Skeletal muscle satellite cell (primary cell): ENCODE measurements around the gene TMX1.
"Not testable (repeated sequence)": the region's sequence is repeated elsewhere in the genome, so short reads cannot be mapped to it uniquely, and the experiment has no call there.

Source experiments
- H3K27me3 ChIP-seq: 2 replicates; pipeline ENCODE4 v1.7.0; 2013; ENCODE audit warnings: low read length; ENCODE audit not compliant: control insufficient read depth, insufficient read depth
- H3K36me3 ChIP-seq: 2 replicates; pipeline ENCODE4 v1.7.0; 2013; ENCODE audit warnings: mild to moderate bottlenecking, control low read depth, low read length; ENCODE audit not compliant: insufficient read depth
- H3K4me1 ChIP-seq: 2 replicates; pipeline ENCODE4 v1.7.0; 2013; ENCODE audit warnings: low read length; ENCODE audit not compliant: control insufficient read depth, insufficient read depth
- H3K4me2 ChIP-seq: 2 replicates; pipeline ENCODE4 v1.7.0; 2013; ENCODE audit warnings: mild to moderate bottlenecking, low read length
- H3K4me3 ChIP-seq: 2 replicates; pipeline ENCODE4 v1.7.0; 2013; ENCODE audit warnings: low read length
- H3K9ac ChIP-seq: 2 replicates; pipeline ENCODE4 v1.7.0; 2013; ENCODE audit warnings: mild to moderate bottlenecking, low read depth, low read length, moderate library complexity
- H3K9me3 ChIP-seq: replicated peaks from 2 replicates; pipeline ENCODE4 v1.7.0; 2013; ENCODE audit warnings: mild to moderate bottlenecking, control low read depth, low read length

The TMX1 gene

DNA sequence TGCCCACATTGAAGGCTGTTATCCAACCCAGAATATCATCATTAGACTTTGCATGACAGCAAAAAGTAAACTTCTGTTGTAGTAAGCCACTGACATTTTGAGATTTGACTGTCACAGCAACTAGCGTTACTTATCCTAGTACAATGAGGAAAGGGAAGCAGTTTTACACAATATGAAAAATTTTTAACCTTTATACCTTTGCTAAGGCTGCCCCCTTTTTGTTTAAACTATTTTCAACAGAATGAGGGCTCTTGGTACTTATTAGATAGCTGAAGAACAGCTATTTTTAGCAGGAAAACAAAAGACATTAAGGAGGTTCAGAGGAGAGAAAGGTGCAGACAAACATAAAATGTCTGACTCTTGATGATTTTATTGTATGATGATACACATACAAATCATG, 23.4 kb upstream of the TMX1 start:
- no peak overlapping the region for H3K4me2 ChIP-seq
- H3K9me3 ChIP-seq = no peaks in the 10 kb centered on the region
- no peak overlapping the region for H3K9ac ChIP-seq
- no peaks in the 10 kb centered on the region for H3K4me1 ChIP-seq
- H3K27me3 ChIP-seq = no peaks in the 10 kb centered on the region
- no peak overlapping the region for H3K4me3 ChIP-seq
- H3K36me3 ChIP-seq = no peaks in the 10 kb centered on the region

DNA sequence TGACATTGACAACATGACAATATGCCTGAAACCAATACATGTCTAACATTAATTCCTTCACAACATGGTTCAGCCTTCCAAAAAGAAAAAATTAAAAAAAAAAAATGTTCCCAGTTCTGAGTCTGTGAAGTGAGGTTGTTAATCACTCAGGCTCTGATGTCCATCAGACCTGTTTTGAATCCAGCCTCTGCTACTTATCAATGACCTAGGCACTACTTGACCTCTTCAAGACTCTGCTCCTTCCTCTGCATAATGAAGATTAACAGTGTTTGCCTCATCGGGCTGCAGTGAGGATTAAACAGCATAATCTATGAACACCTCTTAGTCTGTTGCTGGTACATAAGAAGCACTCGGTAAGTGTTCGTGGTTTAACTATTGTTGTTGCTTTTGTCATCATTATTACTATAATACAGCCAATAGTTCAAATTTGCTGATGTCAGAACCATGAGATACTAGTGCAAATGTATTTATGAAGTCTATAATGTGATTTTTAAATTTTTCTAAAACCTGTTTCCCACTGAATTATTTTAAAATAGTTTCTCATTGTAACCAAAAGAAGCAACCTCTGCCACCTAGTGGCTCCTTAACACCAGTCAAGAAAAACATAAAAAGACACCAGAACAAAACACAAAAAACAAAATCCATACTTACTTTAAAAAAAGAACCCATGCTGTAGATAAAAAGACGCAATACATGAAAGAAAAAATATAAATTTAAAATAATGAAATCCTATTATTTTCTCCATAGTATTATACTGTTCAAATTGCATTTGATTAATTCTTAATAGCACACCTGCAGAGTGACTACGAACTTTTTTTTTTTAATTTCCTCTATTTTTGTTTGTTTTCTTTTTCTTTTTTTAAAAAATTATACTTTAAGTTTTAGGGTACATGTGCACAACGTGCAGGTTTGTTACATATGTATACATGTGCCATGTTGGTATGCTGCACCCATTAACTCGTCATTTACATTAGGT, 20.3 kb upstream of the TMX1 start:
- no peaks in the 10 kb centered on the region for H3K9me3 ChIP-seq
- no peak overlapping the region for H3K9ac ChIP-seq
- no peaks in the 10 kb centered on the region for H3K27me3 ChIP-seq
- peaks cover 8% of the 10 kb centered on the region for H3K4me1 ChIP-seq
- no peaks in the 10 kb centered on the region for H3K36me3 ChIP-seq
- no peak overlapping the region for H3K4me2 ChIP-seq
- no peak overlapping the region for H3K4me3 ChIP-seq

DNA sequence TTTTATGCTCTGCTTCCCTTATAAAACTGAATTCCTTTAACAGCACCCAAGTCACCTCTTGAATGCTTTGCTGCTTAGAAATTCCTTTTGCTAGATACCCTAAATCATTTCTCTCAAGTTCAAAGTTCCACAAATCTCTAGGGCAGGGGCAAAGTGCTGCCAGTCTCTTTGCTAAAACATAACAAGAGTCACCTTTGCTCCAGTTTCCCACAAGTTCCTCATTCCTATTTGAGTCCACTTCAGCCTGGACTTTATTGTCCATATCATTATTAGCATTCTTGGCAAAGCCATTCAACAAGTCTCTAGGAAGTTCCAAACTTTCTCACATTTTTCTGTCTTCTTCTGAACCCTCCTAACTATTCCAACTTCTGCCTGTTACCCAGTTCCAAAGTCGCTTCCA, 16.6 kb upstream of the TMX1 start:
- peaks cover 12% of the 10 kb centered on the region for H3K4me1 ChIP-seq
- not testable (repeated sequence) for H3K4me3 ChIP-seq, H3K4me2 ChIP-seq, H3K9ac ChIP-seq, H3K9me3 ChIP-seq, H3K27me3 ChIP-seq, H3K36me3 ChIP-seq

DNA sequence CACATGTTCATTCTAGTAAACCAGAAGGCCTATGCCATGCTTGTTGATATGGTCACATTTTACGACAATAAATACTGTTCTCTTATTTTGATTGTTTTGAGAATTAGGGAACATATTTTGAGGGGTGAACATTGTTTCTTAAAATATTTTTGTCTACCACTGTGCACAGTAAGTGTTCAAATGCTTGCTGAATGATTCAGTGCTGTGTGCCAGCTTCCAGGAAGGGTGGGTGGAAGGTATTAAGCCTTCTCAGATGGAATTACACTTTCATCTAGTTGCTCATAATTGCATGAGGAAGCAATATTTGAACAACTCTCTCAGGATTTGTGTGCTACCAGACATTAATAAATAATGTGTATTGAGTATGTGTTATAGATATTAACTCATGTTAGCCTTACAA, 15.5 kb upstream of the TMX1 start:
- H3K9me3 ChIP-seq = no peaks in the 10 kb centered on the region
- H3K9ac ChIP-seq = no peak overlapping the region
- H3K27me3 ChIP-seq = no peaks in the 10 kb centered on the region
- H3K4me1 ChIP-seq = peaks cover 12% of the 10 kb centered on the region
- H3K4me2 ChIP-seq = peak overlapping the region; percentile 31
- no peak overlapping the region for H3K4me3 ChIP-seq
- H3K36me3 ChIP-seq = no peaks in the 10 kb centered on the region

DNA sequence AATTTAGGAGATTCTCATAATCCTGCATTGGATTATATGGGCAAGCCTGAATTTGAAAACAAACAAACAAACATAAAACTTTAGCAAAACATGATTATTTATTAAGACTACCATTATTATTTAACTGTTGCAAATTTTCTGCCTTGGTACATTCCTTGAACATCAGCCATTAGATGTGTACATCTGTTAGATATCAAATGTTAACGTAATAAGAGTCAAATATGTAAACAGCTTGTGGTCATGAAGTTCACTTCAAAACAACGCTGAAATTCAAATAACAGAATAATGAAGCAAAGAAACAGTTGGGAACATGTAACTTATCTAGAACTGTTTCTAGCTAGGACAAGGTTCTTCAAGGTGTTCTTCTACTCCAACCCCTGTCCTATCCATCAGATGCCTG, 14.3 kb upstream of the TMX1 start:
- Histone ChIP-seq H3K27me3 (no peaks in the 10 kb centered on the region), H3K36me3 (no peaks in the 10 kb centered on the region), H3K9me3 (no peaks in the 10 kb centered on the region), H3K4me2 (no peak overlapping the region), H3K9ac (no peak overlapping the region), H3K4me3 (no peak overlapping the region), H3K4me1 (peaks cover 12% of the 10 kb centered on the region)

DNA sequence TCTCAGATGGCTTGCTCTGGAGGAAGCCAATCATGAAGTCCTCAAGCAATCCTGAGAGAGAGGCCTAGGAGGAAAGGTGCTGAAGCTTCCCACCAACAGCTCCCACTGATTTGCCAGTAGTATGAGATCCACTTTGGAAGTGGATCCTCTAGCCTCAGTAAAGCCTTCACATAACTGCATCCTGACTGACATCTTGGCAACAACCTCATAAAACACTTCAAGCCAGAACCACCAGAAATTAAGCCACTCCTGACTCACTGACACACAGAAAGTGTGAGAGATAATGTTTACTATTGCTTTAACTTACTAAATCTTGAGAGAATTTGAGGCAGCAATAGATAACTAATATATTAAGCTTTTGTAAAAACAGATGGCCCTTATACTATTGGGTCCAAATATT, 11.7 kb upstream of the TMX1 start:
- H3K9me3 ChIP-seq = no peaks in the 10 kb centered on the region

DNA sequence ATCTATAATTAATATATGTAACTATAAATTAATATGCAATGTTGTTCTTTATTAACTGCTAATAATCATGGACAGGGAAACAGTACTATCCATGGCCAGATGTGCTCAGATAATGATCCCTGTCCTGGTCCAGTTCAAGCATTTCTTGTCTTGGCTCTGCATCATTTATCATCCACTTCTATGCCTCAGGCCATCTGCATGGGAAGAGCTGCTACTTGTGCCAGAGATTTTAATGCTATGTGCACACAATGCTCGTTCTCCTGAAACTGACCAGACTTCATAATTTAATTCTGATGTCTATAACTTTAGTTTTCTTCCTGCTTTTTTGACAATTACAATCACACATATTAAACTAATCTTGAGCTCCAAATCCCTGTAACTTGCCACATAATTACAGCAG, 11.2 kb upstream of the TMX1 start:
- H3K27me3 ChIP-seq = no peaks in the 10 kb centered on the region
- H3K4me2 ChIP-seq = no peak overlapping the region
- H3K9ac ChIP-seq = no peak overlapping the region
- no peak overlapping the region for H3K4me3 ChIP-seq
- H3K4me1 ChIP-seq = peaks cover 12% of the 10 kb centered on the region
- no peaks in the 10 kb centered on the region for H3K36me3 ChIP-seq
- H3K9me3 ChIP-seq = no peaks in the 10 kb centered on the region

More for the DNA sequence above, 11.7 kb upstream of the TMX1 start:
- Histone ChIP-seq H3K36me3 (no peaks in the 10 kb centered on the region), H3K27me3 (no peaks in the 10 kb centered on the region), H3K4me1 (peaks cover 12% of the 10 kb centered on the region), H3K4me3 (no peak overlapping the region), H3K9ac (no peak overlapping the region), H3K4me2 (no peak overlapping the region)

DNA sequence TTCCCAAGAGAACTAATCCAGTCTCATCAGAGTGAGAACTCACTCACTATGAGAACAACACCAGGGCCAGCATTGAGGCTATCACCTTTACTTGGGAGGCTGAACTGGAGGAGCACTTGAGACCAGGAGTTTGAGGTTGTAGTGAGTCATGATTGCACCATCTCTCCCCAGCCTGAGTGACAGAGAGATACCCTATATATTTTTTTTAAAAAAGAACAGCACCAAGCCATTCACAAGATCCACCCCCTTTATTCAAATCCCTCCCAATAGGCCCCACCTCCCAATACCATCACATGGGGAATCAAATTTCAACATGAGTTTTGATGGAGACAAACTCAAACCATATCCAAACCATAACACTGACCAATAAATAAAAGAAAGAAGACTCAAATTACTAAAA, 3.7 kb upstream of the TMX1 start:
- Histone ChIP-seq H3K36me3 (peaks cover 3% of the 10 kb centered on the region), H3K9me3 (no peaks in the 10 kb centered on the region), H3K4me1 (peaks cover 4% of the 10 kb centered on the region), H3K4me2 (no peak overlapping the region), H3K4me3 (no peak overlapping the region), H3K9ac (no peak overlapping the region), H3K27me3 (no peaks in the 10 kb centered on the region)

DNA sequence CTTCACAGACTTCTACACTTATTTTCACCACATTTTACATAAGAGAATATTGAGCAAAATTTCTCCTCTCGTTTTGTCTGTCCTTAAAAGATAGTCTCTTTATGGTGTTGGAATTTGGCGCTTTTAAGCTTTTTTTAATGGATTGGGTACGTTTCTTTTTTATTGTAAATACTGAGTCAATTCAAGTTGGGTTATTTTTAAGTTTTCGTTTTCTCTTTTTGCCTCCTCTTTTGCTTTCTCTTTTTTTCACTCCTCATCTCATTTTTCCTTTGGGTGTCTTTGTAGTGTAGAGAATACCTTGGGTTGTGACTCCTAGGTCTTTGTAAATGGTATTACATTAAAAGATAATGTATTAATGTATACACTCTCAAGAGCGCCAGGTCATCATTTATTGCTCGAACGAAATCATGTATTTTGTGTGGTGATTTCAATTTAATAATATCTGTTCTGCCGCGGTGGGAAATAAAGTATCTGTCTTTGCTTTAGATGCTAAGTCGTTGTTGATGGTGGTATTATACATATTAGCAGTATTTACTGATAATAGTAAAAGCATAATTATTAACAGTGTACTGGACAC, 845 bp downstream of the TMX1 start:
- Histone ChIP-seq H3K9me3 (no peaks in the 10 kb centered on the region), H3K9ac (peak overlapping the region; percentile 91), H3K4me3 (peak overlapping the region; percentile 94), H3K4me1 (peaks cover 19% of the 10 kb centered on the region), H3K27me3 (no peaks in the 10 kb centered on the region), H3K36me3 (peaks cover 16% of the 10 kb centered on the region), H3K4me2 (peak overlapping the region; percentile 73)

DNA sequence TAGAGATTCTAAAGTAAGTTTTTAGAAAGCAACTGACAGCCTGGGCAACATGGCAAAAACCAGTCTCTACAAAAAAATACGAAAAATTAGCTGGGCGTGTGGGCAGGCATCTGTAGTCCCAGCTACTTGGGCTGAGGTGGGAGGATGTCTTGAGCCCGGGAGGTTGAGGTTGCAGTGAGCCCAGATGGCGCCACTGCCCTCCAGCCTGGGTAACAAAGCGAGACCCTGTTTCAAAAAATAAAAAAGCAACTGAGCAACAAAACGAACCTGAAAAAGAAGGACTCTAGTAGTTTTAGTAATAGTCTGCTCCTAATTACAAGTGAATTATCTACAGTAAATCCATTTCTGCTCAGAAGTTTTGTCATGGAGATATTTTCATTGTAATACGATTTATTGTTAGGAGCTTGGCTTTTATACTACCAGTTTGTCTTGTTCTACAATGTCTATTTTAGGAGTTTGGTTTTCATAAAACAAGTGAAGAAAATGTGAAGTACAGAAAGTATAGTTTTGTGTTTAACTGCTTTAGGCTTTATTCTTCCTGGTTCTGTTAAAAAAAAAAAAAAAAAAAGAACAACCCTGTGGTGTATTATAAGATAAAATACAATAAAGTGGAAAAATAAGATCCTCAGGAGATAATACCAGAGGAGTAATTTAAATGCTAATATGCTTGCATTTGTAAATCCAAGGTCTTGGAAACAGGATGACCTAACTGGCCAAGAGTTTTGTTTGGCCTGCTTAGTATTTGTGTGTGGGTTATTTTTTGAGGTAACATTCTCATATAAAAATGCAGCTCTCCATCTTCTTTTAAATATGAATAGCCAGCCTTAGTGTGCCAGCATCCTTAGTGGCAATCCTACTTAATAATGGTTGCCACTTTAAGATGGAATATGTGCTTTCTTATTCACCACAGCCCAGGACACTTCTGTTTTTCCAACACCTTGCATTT, 2.8 kb downstream of the TMX1 start:
- H3K9me3 ChIP-seq = no peaks in the 10 kb centered on the region
- H3K4me2 ChIP-seq = peak overlapping the region; percentile 60
- H3K36me3 ChIP-seq = peaks cover 21% of the 10 kb centered on the region
- no peak overlapping the region for H3K4me3 ChIP-seq
- H3K27me3 ChIP-seq = no peaks in the 10 kb centered on the region
- H3K9ac ChIP-seq = no peak overlapping the region
- peaks cover 19% of the 10 kb centered on the region for H3K4me1 ChIP-seq

DNA sequence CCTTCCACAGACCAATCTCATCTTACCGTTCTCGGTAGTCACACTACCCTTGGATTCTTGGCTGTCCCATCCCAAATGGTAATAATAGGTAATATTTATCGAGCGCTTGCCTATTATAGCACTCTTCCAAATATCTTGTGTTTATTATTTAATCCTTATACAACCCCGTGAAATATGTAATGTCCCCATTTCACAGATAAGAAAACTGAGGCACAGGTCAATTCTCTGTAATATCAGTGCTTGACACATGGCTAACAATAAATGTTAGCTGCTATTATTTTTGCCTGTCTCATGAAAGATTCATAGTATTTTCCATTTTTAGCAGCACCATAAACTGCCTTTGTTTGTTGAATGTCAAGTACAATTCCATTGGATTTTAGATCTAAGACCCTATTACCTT, 4.5 kb downstream of the TMX1 start:
- H3K4me1 ChIP-seq = peaks cover 19% of the 10 kb centered on the region
- no peaks in the 10 kb centered on the region for H3K27me3 ChIP-seq
- no peaks in the 10 kb centered on the region for H3K9me3 ChIP-seq
- H3K36me3 ChIP-seq = peaks cover 34% of the 10 kb centered on the region
- H3K9ac ChIP-seq = no peak overlapping the region
- no peak overlapping the region for H3K4me2 ChIP-seq
- H3K4me3 ChIP-seq = no peak overlapping the region
